Fibroblast of lung (primary cell): ENCODE results near the gene MRNIP.

Experiments used
- EZH2 ChIP-seq: IDR thresholded peaks from 2 replicates; pipeline ENCODE4 v1.5.1; 2012; ENCODE audit warnings: low read length, control low read depth, mild to moderate bottlenecking; ENCODE audit errors: missing control alignments
- TF ChIP-seq, protein P1 (sequence below), 2 donors: IDR thresholded peaks in 1 of 2; conservative IDR thresholded peaks in 1 of 2; 1 replicate in 1 of 2; 2 replicates in 1 of 2; pipeline ENCODE4 v1.5.1; 2011 to 2012; ENCODE audit warnings: low read length in 2 of 2, control low read depth in 1 of 2, inconsistent platforms in 1 of 2, low read depth in 1 of 2, mild to moderate bottlenecking in 1 of 2

DNA sequence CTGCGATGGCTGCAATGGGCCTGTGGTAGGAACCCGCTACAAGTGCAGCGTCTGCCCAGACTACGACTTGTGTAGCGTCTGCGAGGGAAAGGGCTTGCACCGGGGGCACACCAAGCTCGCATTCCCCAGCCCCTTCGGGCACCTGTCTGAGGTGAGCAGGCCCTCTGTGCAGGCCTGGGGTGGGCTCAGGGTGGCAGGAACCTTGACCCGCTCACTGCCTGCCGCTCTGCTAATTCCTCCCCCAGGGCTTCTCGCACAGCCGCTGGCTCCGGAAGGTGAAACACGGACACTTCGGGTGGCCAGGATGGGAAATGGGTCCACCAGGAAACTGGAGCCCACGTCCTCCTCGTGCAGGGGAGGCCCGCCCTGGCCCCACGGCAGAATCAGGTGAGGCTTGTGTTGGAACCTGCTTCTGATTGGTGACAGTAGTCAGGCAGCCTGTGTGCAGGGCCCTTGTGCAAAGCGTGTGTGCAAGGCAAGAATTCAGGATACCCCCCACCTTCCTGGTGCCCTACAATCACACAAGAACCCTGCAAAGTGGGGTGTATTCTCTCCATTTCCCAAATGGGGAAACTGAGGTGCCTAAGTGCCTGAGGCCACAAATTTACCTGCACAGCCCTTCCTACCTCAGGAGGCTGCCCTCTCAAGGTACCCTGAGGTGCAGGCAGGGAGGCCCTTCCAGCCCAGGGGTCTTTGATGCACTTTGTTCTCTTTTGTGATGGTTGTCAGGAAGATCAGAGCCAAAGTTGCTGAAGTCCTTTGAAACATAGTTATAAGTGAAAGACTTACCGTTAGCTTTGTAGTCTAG, 34.5 kb downstream of the MRNIP start:
- TF ChIP-seq, protein P1, sequence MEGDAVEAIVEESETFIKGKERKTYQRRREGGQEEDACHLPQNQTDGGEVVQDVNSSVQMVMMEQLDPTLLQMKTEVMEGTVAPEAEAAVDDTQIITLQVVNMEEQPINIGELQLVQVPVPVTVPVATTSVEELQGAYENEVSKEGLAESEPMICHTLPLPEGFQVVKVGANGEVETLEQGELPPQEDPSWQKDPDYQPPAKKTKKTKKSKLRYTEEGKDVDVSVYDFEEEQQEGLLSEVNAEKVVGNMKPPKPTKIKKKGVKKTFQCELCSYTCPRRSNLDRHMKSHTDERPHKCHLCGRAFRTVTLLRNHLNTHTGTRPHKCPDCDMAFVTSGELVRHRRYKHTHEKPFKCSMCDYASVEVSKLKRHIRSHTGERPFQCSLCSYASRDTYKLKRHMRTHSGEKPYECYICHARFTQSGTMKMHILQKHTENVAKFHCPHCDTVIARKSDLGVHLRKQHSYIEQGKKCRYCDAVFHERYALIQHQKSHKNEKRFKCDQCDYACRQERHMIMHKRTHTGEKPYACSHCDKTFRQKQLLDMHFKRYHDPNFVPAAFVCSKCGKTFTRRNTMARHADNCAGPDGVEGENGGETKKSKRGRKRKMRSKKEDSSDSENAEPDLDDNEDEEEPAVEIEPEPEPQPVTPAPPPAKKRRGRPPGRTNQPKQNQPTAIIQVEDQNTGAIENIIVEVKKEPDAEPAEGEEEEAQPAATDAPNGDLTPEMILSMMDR (conservative IDR thresholded peaks at IDR 0.05 in 1 of 2, IDR thresholded peaks at IDR 0.05 in 1 of 2; ENCODE audit: low read depth in 1 of 2, low read length in 2 of 2) = no peak
- no peak for TF ChIP-seq EZH2
